ENCODE measurements around the gene B9D2.
"Not testable (repeated sequence)": the region's sequence is repeated elsewhere in the genome, so short reads cannot be mapped to it uniquely, and the experiment has no call there.

B9D2 gene

DNA sequence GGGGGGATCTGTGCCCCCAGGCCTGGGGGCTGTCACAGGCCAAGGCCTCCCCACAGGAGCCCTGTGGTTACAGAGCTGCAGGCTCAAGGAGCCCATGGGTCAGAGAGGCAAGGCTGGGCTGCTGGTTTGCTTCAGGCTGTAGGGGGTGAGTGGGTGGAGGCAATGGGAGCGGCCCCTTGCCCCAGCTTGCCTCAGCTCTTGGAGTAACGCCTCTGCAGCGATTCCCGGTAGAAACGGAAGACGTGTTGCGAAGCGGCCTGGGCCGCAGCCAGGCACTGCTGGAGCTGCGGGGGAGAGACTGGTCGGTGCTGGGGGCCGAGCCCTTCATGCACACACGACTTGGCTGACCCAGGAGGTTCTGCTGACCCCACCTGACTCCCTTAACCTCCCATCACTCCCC is 22.5 kb upstream of the B9D2 start:
- no peak for DNase-seq (ENCODE audit: low spot score)

GRCh38 chr19:41384351-41384750 is 20.4 kb upstream of the B9D2 start:
- no peak for DNase-seq (ENCODE audit: low spot score)

GRCh38 chr19:41381536-41381935 is 17.6 kb upstream of the B9D2 start:
- DNase-seq (ENCODE audit: low spot score): not testable (repeated sequence)

GRCh38 chr19:41377977-41378709 is 14.2 kb upstream of the B9D2 start:
- DNase-seq (ENCODE audit: low spot score): no peak

DNA sequence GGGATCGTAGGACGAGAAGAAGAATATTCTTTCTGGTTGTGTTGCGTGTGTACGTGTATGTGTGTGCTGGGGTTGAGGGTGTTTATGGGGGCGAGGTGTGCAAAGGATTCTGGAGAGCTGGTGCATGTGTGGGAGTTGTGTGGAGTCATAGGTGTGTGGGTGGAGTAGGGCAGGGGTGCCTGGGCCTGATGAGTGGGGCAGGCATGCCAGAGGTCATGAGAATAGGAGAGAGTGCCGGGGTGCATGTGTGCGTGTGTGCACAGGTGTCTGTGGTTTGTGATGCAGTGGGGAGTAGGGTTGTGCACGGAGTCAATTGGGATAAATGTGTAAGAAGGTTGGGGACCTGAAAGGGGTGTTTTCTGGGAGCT is 13.0 kb upstream of the B9D2 start:
- no peak for DNase-seq (ENCODE audit: low spot score)

DNA sequence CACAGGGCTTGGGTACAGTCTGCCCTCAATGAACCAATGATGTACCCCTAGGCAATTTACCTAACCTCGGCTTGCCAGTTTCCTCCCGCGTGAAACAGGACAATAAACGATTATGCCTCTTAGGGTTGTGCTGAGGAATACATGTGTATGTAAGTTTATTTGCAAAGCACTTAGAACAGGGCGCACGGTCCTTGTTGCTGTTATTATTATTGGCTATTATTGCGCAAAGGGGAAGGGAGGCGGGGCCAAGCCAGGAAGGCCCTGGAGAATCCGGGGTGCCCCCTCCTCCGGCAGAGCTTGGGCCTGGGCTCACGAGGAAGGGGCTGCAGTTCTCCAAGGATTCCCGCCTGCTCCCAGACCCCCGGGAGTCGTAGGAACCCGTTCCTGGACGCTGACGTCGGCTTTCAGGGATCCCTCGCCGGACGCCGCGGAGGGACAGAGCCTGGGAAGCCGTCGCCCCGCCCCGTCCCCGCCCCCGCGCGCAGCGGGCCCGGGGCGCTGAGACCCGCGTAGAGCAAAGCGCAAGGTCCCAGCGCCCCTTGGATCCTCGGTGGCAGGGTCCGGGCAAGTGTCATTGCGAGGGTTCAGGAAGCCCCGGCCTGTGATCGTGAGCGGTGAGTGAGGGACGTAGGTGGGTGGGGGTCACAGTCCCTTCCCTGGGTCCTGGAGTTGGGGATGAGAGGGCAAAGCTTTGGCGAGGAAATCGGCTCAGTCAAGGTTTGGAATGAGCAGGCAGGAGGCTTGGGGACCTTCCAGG is 12.5 kb upstream of the B9D2 start, which contains the start of gene TMEM91:
TMEM91 (plus strand) TSS at position 293 of the 757 bp plus-strand sequence. CDS start 1,777 bp downstream, outside the sequence.
- DNase-seq (ENCODE audit: low spot score): peak; percentile 65

DNA sequence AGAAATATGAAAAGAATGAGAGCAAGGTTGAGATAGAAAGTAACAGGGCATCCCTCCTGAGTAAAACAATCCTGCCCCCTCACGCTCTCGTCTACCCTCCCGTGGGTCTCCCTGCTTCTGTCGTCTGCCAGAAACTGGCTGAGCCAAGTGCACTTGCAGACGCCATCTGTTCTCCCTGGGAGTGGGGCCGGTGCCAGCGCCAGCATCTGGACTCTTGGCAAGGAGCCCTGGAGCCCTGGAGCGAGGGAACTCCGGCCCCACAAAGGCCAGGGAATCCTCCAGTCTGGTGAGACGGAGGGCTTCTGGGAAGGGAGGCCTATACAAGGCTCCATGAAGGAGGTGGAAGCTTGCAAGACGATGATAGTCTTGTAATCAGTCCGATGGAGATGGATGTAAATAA is 10.0 kb upstream of the B9D2 start:
- peak; percentile 88 for DNase-seq (ENCODE audit: low spot score)

GRCh38 chr19:41372501-41372900 is 8.6 kb upstream of the B9D2 start:
- no peak for DNase-seq (ENCODE audit: low spot score)

DNA sequence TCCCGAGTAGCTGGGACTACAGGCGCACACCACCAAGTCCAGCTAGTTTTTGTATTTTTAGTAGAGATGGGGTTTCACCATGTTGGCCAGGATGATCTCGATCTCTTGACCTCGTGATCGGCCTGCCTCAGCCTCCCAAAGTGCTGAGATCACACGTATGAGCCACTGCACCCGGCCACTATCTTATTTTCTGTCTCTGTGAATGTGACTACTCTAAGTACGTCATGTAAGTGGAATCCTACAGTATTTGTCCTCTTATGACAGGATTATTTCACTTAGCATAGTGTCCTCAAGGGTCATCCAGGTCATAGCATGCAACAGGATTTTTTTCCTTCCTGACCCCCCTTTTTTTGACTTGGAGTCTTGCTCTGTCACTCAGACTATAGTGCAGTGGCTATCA is 7.6 kb upstream of the B9D2 start:
- DNase-seq (ENCODE audit: low spot score): no peak

GRCh38 chr19:41371119-41371518 is 7.2 kb upstream of the B9D2 start:
- DNase-seq (ENCODE audit: low spot score): not testable (repeated sequence)

DNA sequence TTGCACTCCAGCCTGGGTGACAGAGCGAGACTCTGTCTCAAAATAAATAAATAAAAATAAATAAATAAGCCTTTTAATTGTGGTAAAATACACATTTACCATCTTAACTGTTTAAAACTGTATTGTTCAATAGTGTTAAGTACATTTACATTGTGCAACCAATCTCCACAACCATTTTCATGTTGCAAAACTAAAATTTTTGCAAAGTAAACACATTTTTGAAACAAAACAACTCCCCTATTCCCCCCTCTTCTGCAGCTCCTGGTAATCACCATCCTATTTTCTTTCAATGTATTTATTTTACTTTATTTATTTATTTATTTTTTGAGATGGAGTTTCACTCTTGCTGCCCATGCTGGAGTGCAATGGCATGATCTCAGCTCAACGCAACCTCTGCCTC is 5.8 kb upstream of the B9D2 start:
- no peak for DNase-seq (ENCODE audit: low spot score)

- DNase-seq (ENCODE audit: low spot score): peak; percentile 63
These were observed 3.9 kb upstream of the B9D2 start for GRCh38 chr19:41367848-41368301.

DNA sequence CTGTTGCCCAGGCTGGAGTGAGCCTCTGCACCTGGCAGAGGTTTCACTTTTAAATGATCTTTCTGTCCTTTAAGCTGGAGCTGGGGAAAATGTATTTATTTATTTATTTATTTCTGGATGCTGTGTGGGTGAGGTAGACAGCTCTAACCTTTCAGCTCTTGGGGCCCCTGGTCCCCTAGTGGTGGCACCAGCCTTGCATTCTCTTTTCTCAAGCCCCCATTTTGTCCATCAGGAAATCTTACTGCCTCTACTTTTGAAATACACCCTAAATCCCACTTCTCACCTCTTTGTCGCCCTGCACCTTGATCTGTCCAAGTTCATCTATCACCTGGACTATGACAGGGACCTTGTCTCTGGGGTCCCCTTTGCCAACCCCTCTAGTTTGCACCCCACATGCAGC is 2.1 kb upstream of the B9D2 start:
- DNase-seq (ENCODE audit: low spot score): no peak

GRCh38 chr19:41364524-41365391 is 809 bp upstream of the B9D2 start:
- no peak for DNase-seq (ENCODE audit: low spot score)

DNA sequence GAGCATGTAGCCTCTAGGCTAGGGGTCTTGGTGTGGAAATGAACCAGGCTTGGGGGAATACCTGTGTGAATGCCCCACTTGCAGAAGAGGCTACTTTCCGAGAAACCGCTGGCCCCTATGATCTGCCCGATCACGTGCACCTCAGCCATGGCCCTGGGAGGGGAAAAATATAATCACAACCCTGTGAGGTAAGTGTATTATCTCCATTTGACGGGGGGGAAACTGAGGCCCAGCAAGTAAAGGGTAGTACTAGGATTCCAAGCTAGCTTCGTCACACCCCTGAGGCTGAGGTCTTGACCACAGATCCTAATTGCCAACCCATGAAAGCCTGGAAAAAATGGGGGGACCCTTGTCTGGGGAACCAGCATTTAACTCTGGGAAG is 587 bp downstream of the B9D2 start:
- no peak for DNase-seq (ENCODE audit: low spot score)

DNA sequence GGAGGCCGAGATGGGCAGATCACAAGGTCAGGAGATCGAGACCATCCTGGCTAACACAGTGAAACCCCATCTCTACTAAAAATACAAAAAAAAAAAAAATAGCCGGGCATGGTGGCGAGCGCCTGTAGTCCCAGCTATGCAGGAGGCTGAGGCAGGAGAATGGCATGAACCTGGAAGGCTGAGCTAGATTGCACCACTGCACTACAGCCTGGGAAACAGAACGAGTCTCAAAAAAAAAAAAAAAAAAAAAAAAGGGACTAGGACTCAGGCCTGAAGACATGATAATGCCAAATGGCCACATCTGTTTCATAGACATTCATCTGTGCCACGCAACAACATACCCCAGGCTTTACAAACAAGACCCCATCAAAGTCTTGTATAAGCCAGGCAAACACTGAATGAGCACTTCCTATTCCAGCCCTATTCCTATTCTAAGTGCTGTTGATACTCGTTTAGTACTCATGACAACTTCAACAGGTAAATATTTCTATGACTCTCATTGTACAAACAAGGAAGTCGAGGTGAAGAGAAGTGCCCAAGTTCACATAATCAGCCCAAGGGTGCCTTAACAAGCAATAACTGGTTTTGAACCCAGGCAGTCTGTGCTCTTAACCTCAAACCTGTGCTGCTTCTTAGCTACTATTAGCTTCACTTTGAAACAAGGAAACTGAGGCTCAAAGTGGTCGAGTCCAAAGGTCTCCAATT is 1.7 kb downstream of the B9D2 start:
- DNase-seq (ENCODE audit: low spot score): no peak

DNA sequence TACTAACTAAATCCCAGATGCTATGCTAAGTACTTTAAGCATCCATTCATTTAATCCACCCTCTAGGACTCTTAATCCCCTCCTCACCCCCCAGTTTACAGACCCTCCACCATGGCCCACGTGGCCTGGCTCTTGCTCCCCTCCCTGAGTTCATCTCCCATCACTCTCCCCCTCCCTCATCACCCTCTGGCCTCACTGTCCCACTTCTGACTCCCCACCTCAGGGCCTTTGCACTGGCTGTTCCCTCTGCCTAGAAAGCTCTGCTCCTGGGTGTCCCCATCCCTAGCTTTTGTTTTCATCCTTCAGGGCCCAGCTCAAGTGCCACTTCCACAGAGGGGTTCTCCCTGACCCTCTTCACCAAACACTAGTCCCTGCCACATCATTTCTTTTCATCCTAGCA is 4.2 kb downstream of the B9D2 start:
- no peak for DNase-seq (ENCODE audit: low spot score)

GRCh38 chr19:41357746-41358145 is 6.2 kb downstream of the B9D2 start:
- DNase-seq (ENCODE audit: low spot score): no peak

DNA sequence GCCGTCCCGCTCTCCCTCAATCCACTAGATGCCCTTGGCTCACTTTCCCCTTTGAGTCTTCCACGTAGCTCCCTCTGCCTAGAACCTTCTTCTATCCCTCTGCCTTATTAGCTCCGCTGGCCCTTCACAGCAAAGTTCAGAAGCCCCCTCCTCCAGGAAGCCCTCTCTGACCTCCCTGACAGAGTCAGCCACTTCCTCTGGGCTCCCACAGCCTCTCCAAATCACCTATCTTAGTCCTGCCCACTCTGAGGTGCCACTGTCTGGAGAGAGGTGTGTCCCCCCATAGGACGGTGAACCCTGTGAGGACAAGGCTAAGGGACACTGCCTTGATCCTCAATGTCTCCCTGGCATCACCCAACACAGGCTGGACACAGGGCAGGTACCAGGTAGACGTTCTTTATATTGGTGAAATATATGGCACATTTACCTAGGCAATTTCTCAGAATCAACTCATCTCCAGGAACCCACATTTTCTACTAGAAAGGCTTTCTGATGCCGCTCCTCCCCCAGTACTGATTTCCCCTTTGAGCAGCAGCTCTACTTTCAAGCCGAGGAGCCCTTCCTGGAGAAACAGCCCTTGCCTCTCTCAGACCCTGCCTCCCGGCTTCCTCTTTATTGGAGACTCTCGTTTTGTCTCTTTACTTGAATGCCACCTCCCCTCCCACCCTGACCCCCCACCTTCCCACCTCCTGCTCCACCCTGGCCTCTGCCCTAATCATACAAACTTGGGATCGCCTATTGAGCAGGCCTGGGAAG is 6.8 kb downstream of the B9D2 start:
- no peak for DNase-seq (ENCODE audit: low spot score)

DNA sequence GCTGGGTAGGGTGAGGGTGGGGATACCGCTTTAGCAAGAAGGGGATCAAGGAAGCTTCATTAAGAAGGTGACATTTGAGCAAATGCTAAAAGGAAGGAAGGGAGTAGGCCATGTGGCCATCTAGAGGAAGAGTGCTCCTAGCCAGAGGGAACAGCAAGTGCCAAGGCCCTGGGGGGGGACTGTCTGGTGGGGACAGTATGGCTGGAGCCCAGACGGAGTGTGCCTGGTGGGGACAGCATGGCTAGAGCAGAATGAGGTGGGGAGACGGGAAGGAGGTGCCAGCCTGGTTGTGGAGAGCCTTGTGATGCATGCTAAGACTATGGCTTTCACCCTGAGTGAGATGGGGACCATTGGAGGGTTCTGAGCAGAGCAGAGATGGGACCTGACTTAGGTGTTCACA is 8.1 kb downstream of the B9D2 start:
- no peak for DNase-seq (ENCODE audit: low spot score)

DNA sequence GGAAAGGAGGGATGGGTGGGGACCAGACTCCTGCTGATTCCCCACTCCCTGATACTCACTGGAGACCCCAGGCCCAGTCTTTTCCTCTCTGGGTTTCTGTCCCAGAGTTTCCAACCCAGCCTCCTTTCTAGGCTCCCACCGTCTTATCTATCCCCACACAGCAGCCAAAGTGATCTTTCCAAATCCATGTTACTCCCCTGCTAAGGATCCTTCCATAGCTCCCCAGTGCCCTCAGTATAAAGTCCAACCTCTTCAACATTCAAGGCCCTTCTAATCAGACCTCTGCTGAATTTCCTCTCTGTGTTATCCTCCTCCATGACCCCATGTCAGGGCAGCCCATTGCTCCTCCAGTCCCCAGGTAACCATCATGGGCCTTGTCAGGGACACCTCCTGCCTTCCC is 8.9 kb downstream of the B9D2 start:
- no peak for DNase-seq (ENCODE audit: low spot score)
